ENCODE data around the gene SCRN3.

DNA sequence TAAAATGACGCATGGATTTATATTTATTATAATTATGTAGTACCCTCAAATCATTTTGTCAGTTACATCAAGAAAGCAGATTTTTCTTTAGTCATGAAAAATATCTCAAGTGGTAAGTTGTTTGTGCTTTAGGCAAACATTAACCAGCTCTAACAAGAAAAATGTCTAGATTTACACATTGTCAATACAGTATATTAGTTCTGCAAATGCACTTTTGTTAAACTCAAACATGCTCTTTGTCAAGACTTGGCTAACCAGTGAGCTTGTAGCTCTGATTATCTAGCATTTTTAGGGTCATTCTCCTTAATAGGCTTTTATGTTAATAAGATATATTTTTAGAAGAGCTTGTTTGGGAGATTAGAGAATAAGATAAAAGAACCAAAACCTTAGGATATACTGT, 32.7 kb downstream of the SCRN3 start:
- TF ChIP-seq CTCF (IDR thresholded peaks at IDR 0.05; ENCODE audit: poor library complexity, severe bottlenecking) = no peak
- TF ChIP-seq REST (IDR thresholded peaks at IDR 0.05; ENCODE audit: borderline replicate concordance) = no peak
- TF ChIP-seq EZH2 (IDR thresholded peaks at IDR 0.05; ENCODE audit: borderline replicate concordance, insufficient read depth, low read length, poor library complexity, severe bottlenecking) = no peak

Measured in neural cell (in vitro differentiated cells).